HG03521 (cell line): Measurements from ENCODE around the gene EPM2AIP1.
A peak's percentile ranks its signal among the peaks of the same experiment; 100 is the strongest.
"Not testable (repeated sequence)": the region's sequence is repeated elsewhere in the genome, so short reads cannot be mapped to it uniquely, and the experiment has no call there.

Experiments
- ATAC-seq: cut with Tn5 transposase; IDR thresholded peaks from one replicate; pipeline ENCODE4 v1.9.1; 2021; ENCODE audit warnings: mild to moderate bottlenecking, moderate library complexity; ENCODE audit not compliant: unreplicated experiment

EPM2AIP1 gene

GRCh38 chr3:36954452-36955134 is 38.3 kb downstream of the EPM2AIP1 start:
- no peak for ATAC-seq

DNA sequence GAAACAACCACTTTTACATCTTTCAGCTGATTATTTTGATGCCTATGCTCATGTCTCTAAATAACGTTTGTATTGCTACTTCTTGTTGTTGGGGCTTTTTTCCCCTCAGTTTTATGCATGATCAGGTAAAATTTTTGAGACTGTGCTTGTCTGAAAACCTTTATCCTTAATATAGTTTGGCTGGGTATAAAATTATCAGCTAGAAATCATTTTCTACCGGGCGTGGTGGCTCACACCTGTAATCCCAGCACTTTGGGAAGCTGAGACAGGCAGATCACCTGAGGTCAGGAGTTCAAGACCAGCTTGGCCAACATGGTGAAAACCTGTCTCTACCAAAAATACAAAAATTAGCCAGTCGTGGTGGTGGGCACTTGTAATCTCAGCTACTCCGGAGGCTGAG is 45.1 kb downstream of the EPM2AIP1 start:
- not testable (repeated sequence) for ATAC-seq

DNA sequence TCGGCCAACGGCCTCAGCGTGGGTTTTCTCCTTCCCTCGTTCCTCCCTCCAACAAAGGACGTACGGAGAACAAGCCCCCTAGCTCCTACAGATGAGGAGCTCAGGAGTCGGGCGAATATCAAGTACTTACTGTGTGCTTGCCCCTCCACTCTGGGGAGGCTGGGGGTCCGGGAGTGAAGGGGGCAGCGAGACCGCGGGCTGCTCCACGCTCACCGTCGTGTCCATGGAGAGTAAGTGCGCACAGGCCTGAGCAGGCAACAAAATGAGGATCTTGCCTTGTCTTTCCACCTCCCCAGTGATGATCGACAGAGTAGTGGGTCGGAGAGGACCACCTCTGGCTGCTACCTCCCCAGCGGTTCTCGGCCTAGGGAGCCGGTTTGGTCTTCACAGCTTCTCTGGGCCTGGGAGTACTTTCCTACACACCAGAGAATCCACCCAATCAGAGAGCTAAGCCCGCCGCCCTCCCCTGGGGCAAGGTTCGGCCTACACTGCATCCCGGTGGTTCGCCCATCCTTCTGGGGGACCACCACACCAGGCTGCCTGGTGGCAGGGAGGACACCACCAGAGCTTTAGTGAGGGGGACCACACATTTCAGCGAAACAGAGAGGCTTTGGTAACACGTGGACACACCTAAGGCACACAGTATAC is 47.5 kb downstream of the EPM2AIP1 start:
- ATAC-seq = no peak

DNA sequence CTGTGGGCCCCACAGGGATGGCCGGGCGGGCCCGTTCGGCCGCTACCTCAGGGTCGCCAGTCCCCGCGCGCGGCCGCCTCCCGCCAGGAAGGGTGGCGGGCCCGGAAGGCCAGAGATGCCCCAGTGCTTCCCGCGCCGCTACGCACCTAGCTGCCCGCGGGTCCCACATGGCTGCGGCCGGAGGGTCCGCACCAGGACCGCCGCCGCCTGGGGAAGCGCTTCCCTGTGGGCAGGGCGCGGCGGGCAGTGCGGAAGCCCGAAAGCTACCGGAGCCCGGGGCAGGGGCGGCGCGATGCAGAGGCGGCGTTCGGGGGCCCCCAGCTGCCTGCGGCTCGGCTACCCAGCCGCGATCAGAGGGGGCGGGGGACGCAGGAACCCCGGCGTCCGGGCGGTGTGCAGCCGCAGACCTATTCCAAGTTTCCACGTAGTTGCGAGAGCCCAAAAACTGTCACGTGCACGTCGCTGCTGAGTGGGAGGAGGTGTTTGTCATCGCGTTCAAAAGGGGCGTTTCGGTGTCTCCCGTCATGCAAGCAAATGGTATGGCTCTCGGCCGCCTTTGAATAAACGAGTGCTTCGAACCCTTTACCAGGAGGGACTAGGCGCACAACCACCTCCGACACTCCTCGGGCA is 48.2 kb downstream of the EPM2AIP1 start, which contains the start of gene TRANK1:
Gene TRANK1, minus strand, starts transcription at position 414 of the 630 bp plus-strand sequence. Its CDS starts 245 bp downstream, at position 169.
- ATAC-seq = peak; percentile 62

DNA sequence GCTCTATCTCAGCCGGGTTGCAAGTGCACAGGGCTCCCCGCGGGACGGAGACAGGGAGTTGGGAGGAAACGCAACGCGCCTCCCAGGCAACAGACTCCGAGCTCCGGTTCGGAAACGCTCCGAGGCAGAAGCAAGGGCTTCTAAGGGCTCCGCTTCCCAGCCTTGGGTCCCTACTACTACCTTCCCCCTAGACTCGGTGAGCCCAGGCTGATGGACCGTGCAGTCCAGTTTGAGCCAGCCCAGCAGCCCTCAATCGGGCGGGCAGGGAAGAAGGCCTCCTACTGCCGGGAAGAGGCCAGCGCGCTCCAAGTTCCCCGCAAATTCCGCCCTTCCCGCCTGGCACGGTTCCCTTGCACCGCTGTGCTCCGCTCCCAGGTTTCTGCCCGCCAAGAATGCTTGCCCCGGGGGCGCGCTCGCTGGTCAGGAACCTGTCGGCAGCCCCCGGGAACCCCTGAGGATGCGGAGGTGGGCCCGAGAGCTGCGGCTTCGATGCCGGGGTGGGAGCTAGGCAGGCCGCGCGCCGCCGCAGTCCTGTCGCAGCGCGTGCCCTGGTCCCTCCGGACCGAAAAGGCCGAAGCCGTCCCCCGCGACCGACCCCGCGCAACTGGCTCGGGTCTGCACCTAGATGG is 48.8 kb downstream of the EPM2AIP1 start:
- ATAC-seq = peak; percentile 49

DNA sequence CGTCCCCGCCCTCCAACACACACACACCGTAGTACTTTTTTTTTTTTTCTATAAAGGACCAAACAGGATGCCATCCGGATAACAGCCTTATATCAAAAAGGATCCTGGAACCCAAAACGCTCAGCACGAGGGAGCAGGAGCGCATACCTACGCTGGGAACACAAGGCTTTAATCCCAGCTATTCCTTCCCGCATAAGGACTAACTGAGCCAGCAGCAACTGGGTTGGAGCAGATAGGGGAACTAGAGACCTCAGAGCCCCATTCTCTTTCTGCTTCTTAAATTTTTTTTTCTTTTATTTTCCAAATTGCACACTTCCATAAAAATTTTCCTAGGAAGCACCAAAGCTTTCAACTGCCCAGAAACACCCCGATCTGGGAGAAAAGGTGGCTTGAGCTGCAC is 49.3 kb downstream of the EPM2AIP1 start:
- no peak for ATAC-seq

- no peak for ATAC-seq
These were observed 50.2 kb downstream of the EPM2AIP1 start for GRCh38 chr3:36942638-36943248.

DNA sequence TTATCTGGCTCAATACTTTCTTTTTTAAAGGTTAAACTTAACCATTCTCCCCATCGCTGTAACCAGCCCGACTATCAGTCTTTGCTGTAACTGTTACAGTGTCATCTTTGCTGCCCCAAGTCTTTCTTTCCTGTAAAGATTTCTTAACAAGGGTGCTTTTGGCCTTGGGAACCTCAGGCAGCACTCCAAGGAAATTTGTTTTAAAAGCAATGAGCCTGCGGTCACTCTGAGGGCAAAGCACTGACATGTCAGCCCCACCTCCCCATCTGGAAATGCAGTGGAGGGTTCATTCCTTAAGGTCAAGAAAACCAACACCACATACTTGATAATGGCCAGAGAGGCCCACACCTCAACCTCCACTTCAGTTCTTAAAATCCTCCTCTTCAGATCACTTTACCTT is 51.3 kb downstream of the EPM2AIP1 start:
- no peak for ATAC-seq

GRCh38 chr3:36941162-36941561 is 51.8 kb downstream of the EPM2AIP1 start:
- no peak for ATAC-seq

DNA sequence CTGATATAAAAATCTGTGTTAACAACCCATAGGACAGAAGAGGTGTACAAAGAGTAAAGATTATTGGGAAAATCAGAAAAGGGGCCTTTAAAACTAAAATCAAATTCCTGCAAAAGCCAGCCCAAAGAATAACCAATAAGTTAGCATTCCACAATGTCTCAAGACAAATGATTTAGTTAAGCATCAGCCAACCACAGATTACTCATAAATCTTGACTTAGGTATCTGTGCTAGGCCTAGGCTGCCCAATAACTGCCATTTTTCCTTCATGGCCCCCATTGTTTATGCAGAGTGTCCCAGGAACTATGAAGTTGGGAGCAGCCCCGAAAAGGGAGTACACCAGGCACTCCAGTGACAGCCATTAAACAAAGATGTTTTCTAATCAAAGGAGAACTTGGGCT is 55.4 kb downstream of the EPM2AIP1 start:
- no peak for ATAC-seq
